ENCODE results near the gene ADAMTS14. TPM values are rescaled to one million over a fixed set of nuclear protein-coding genes. Genes with fewer than 3 reads are reported as not detected.

Gene ADAMTS14
- total RNA-seq, 1 experiment from 2014 or later, result 1.6 TPM

DNA sequence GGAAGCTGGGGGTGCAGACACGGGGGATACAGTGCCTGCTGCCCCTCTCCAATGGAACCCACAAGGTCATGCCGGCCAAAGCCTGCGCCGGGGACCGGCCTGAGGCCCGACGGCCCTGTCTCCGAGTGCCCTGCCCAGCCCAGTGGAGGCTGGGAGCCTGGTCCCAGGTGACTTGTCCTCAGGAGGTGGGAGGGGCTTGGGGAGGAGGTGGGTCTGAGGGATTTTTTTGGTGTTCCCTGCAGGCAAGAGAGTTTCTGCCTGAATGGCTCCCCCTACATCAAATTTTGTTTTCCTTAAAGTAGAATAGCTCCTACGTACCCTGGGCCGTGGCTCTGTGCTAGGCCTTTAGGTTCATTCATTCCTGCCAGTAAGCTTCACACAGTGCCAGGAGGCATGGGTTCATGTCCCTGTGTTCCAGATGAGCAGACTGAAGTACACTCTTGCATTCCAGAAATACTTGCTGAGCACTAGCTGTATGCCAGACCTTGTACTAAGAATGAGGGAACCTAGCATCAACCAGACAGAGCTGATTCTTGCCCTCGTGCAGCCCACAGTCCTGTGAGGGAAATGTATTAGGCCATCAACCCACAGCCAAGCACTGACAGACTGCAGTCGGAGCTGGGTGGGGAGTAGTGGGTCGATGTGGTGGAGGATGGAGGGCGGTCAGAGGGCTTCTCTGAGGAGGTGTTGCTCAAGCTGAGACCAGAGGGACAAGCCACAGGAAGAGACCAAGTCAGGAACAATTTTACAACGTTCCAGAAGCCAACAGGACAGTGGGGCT lies 81.7 kb downstream of the ADAMTS14 start:
- Histone ChIP-seq H2AK5ac (ENCODE audit: insufficient read length, low read length) (no peak overlapping the region), H4K91ac (ENCODE audit: insufficient read length, low read depth, low read length) (no peak overlapping the region), H3K4ac (ENCODE audit: low read depth, low read length) (no peak overlapping the region), H2AFZ (ENCODE audit: low read length) (no peak overlapping the region), H3T11ph (ENCODE audit: low read length) (no peak overlapping the region), H3K23me2 (ENCODE audit: insufficient read length, low read depth, low read length, poor library complexity, severe bottlenecking) (no peaks in the 10 kb centered on the region), H2BK12ac (ENCODE audit: insufficient read length, low read depth, low read length) (no peak overlapping the region), H3K4me2 (ENCODE audit: insufficient read depth, insufficient read length, low read length) (no peak overlapping the region), H3K27ac (ENCODE audit: insufficient read length, low read depth, low read length) (no peak overlapping the region), H4K5ac (ENCODE audit: insufficient read length, low read depth, low read length) (no peak overlapping the region), H2BK120ac (ENCODE audit: low read depth, low read length, poor library complexity, severe bottlenecking) (no peak overlapping the region), H2BK20ac (ENCODE audit: low read depth, low read length, poor library complexity, severe bottlenecking) (no peak overlapping the region), H3K23ac (ENCODE audit: insufficient read length, low read depth, low read length) (no peak overlapping the region), H3K27me3 (ENCODE audit: insufficient read depth, low read length) (no peaks in the 10 kb centered on the region), H3K79me2 (ENCODE audit: insufficient read depth, low read length) (no peaks in the 10 kb centered on the region), H3K14ac (ENCODE audit: insufficient read depth, low read length) (no peak overlapping the region), H4K20me1 (ENCODE audit: control insufficient read depth, insufficient read depth, insufficient read length) (no peaks in the 10 kb centered on the region), H2BK5ac (ENCODE audit: insufficient read length, low read length) (no peak overlapping the region), H3K9me3 (ENCODE audit: control insufficient read depth, low read depth, low read length) (no peaks in the 10 kb centered on the region), H3K18ac (ENCODE audit: insufficient read length, low read depth, low read length) (no peak overlapping the region), H2BK15ac (ENCODE audit: low read depth, low read length) (no peak overlapping the region), H3K56ac (ENCODE audit: insufficient read length, low read depth, low read length) (no peak overlapping the region), H4K8ac (replicated peaks; ENCODE audit: insufficient read length, low read depth, low read length) (no peak overlapping the region), H3K4me1 (ENCODE audit: insufficient read depth, low read length) (no peaks in the 10 kb centered on the region), H3K79me1 (ENCODE audit: insufficient read depth, low read depth, low read length, poor library complexity, severe bottlenecking) (no peaks in the 10 kb centered on the region), H3K9ac (ENCODE audit: extremely low read depth, insufficient read length, low read length) (no peak overlapping the region)
- TF ChIP-seq, protein P1, sequence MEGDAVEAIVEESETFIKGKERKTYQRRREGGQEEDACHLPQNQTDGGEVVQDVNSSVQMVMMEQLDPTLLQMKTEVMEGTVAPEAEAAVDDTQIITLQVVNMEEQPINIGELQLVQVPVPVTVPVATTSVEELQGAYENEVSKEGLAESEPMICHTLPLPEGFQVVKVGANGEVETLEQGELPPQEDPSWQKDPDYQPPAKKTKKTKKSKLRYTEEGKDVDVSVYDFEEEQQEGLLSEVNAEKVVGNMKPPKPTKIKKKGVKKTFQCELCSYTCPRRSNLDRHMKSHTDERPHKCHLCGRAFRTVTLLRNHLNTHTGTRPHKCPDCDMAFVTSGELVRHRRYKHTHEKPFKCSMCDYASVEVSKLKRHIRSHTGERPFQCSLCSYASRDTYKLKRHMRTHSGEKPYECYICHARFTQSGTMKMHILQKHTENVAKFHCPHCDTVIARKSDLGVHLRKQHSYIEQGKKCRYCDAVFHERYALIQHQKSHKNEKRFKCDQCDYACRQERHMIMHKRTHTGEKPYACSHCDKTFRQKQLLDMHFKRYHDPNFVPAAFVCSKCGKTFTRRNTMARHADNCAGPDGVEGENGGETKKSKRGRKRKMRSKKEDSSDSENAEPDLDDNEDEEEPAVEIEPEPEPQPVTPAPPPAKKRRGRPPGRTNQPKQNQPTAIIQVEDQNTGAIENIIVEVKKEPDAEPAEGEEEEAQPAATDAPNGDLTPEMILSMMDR (conservative IDR thresholded peaks at IDR 0.05), result peak; percentile 28; the same call in 2 of the 3 replicates
- DNase-seq, result peak; percentile 75
- Mint-ChIP-seq H3K4me3 (no peak overlapping the region), H3K9me3 (no peaks in the 10 kb centered on the region; a peak in 1 of 5 replicates), H3K36me3 (ENCODE audit: insufficient read depth in 1 of 3, low read depth in 3 of 3) (no peaks in the 10 kb centered on the region), H3K27ac (peak overlapping the region; percentile 9 to 35 (median 34); a peak in 5 of 7 replicates), H3K27me3 (ENCODE audit: low read depth) (no peaks in the 10 kb centered on the region), H3K4me1 (peaks cover 14 to 20% of the 10 kb centered on the region in 2 experiments)
- no CpG with 5 or more reads among the region's 15 CpGs for WGBS (ENCODE audit: extremely low coverage, insufficient read length, low lambda C conversion rate)
